Measurements from ENCODE around the gene KHK. TPM values are rescaled to one million over a fixed set of nuclear protein-coding genes. Genes with fewer than 3 reads are reported as not detected.
A peak's percentile ranks its signal among the peaks of the same experiment; 100 is the strongest.
"Not testable (repeated sequence)": the region's sequence is repeated elsewhere in the genome, so short reads cannot be mapped to it uniquely, and the experiment has no call there.

Gene KHK
- total RNA-seq, 1 experiment from 2014 or later, result 3.2 TPM

DNA sequence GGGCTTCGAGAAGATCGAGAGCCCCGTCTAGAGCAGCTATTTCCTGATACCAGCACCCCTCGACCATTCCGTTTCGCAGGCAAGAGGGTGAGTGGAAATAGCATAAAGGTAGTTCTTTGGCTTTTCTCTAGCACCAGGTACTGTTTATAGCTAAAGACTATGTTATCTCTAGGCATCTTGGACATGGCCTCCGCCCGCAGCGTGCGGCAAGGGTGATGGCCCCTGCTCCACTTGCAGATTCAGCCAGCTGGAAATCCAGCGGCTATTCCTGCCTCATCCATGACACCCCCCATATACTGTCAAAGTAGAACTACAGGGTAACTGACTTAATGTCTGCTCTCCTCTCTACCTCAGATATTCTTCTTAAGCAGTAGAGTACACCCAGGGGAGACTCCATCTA, 31.9 kb upstream of the KHK start:
- DNase-seq (ENCODE audit: low read depth, low spot score), result no peak

DNA sequence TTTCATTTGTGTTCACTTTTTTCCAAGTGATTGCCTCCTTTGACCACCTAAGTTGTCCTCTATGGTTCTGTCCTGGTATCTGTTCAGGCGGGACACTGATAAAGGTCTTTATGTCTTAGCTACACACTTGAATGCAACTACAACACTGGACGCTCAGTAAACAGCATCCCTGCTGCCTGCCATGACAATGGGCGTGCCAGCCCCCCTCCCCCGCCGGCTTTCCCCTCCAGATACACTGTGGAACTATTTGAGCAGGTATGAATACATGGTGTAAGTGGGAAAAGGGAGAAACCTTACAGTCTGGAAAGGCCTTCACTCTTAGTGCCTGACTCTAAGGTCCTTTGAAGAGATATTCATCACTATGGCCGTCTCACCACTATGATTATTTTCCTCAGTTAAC, 29.4 kb upstream of the KHK start:
- in situ Hi-C loops (cut with HindIII; ENCODE audit: low pct_unique_long_range_greater_than_20kb, low sequenced_read_pairs), result no loop called here
- no peak for DNase-seq (ENCODE audit: low read depth, low spot score)

More for the DNA sequence above, 31.9 kb upstream of the KHK start:
- in situ Hi-C loops (cut with HindIII; ENCODE audit: low pct_unique_long_range_greater_than_20kb, low sequenced_read_pairs), result no loop called here

DNA sequence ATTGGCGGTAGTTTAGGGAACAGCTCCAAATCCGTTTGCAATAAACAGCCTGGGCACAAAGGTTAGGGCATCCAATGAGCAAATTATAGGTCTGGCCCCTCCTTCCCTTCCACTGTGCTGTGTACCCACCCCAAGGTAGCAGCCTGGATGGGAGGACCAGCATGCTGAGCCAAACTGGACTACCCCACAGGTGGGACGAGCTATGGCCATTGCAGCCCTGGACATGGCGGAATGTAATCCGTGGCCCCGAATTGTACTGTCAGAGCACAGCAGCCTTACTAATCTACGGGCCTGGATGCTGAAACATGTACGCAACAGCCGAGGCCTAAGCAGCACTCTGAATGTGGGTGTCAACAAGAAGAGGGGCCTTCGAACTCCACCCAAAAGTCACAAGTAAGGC, 28.4 kb upstream of the KHK start:
- no peak for DNase-seq (ENCODE audit: low read depth, low spot score)
- in situ Hi-C loops (cut with HindIII; ENCODE audit: low pct_unique_long_range_greater_than_20kb, low sequenced_read_pairs), result no loop called here

DNA sequence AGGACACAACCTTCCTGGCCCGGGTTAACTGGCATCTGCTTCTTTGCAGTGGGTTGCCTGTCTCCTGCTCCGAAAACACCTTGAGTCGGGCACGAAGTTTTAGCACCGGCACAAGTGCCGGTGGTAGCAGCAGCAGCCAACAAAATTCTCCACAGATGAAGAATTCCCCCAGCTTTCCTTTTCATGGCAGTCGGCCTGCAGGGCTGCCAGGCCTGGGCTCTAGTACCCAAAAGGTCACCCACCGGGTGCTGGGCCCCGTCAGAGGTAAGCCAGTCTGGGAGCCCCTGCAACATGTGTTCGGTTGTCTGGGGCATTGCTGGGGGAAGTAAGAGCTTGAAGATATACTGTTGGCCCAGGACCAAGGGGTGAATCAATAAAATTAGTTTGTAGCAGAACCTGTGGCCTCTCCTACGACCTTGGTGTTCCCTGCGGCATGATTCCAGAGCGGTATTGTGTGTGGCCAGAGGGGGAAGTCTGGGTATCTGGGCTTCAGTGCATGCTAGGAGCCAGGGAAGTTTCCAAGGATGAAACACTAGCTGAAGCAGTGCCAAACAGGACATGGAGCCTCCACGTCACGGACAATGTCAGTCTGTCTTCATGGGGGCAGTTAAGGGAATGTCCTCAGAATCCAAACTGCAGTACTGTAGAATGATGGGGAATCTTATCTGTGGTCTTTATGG, 27.3 kb upstream of the KHK start:
- DNase-seq (ENCODE audit: low read depth, low spot score), result no peak
- in situ Hi-C loops (cut with HindIII; ENCODE audit: low pct_unique_long_range_greater_than_20kb, low sequenced_read_pairs), result no loop called here

DNA sequence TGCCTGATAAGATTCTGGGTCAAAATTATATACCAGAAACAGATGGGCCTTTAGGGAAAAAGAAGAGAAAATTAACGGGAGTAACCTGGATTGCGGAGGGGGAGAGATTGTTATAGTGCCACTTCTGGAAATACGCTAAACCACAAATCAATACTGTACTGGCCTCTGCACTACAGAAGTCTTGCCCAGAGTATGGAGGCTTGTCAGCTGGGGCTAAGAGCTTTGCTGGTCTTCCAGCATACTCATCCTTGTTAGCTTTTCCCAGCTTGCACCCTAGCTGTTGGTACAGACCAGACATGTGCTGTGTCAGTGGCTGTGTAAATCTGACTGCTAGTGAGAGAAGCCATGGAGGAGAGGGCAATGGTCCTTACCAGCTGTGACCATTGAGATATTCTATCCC, 26.2 kb upstream of the KHK start:
- no peak for DNase-seq (ENCODE audit: low read depth, low spot score)
- in situ Hi-C loops (cut with HindIII; ENCODE audit: low pct_unique_long_range_greater_than_20kb, low sequenced_read_pairs), result no loop called here

DNA sequence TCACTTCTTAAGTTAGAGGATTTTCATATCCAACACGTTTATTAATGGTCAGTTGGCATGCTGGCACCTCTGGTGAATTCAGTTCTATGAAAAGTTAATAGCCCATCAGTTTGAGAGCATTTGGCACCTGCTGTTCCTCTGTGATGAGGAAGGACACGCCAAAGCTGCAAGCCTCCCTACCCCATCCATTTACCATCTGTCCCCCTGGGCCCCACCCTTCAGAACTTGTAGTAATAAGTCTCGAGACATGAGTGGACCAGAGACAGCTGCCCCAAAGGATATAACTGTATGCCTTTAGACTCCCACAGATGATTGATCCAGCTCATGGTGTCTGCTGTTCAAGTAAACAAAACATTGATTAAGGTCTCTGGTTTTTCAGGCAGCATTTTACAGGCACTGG, 21.4 kb upstream of the KHK start:
- in situ Hi-C loops (cut with HindIII; ENCODE audit: low pct_unique_long_range_greater_than_20kb, low sequenced_read_pairs), result no loop called here
- DNase-seq (ENCODE audit: low read depth, low spot score), result no peak

DNA sequence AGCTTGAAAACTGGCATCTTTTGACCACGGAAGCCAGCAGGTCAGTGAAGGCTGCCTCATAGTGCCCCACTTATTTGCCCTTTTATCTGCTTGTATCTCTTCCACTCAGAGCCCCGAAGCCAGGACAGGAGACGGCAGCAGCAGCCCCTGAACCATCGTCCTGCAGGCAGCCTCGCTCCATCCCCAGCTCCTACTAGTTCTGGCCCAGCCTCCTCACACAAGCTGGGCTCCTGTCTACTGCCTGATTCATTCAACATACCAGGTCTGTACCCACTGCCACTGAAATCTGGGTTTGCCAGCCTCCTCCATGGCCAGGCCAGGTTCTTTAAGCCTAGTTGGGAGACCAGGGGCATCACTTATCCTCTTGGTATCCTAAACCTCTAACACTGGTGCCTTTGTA, 19.2 kb upstream of the KHK start:
- no peak for DNase-seq (ENCODE audit: low read depth, low spot score)
- in situ Hi-C loops (cut with HindIII; ENCODE audit: low pct_unique_long_range_greater_than_20kb, low sequenced_read_pairs), result no loop called here

DNA sequence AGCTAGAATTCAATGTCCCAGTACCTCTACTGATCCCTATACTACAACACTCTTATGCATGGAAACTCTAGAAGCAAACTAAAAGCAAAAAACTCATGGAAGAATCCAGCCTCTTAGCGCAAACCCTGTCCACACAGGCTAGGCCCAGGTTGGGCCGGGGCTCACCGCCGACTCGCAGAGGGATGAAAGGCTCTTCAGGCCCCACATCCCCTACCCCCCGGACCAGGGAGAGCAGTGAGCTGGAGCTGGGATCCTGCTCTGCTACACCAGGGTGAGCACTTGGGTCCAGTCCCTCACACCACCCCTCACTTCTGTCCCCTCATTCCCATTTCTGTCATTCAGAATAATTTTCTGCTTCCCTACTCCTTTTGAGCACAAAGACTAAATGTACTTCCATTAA, 17.1 kb upstream of the KHK start:
- in situ Hi-C loops (cut with HindIII; ENCODE audit: low pct_unique_long_range_greater_than_20kb, low sequenced_read_pairs), result no loop called here
- no peak for DNase-seq (ENCODE audit: low read depth, low spot score)

DNA sequence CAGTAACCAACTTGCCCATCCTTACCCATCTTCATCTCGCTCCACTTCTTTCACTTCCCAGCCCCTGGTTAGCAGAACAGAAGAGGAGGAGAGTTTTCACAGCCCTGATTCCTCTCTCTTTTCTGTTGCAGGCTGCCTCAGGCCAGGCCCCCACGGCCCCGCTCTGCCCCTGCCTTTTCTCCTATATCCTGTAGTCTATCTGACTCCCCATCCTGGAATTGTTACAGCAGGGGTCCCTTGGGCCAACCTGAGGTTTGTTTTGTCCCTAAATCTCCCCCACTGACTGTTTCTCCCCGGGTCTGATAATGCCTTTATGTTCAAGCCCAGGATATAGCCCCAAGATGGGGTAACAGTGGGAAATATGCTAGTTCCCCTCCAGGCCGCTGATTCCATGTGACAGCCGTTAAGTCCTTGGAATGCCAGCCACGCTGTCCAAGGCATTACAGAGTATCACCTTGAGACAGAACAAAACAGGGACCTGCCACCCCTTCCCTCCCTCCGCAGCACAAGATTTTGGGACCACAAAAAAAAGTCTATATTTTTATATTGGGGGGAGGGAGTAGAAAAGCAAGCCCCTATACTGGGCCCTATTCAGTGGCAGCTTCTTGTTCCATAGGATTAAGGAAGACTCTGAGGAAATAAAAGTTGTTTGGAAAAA, 16.5 kb upstream of the KHK start:
- DNase-seq (ENCODE audit: low read depth, low spot score), result no peak
- in situ Hi-C loops (cut with HindIII; ENCODE audit: low pct_unique_long_range_greater_than_20kb, low sequenced_read_pairs), result no loop called here

DNA sequence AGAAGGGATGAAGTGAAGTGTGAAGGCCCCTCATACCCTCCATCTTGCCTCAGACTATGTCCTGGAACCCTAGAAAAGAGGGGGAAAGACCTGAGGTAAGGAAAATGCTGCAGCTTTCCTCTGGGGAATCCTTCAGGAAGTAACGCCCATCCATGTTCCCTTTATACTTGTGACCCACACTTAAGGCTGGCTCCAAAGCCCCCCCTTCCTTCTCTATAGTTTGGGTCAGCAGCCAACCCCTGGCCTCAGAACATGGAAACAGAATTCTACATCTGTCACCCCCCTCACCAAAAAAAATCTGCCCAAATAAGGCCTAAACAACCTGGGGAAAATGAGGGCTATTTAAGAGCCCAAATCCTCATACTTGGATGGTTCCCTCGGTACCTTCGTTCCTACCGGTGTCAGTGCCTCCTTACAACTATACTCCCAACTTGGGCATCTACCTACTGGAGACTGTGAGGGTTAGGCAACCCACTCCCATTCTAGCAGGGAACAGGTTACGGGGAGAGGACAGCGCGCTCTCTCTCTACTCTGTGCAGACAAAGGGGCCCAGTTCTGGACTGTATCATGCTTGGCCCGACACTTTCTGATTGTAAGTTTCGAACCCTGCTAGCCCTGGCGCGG, 15.8 kb upstream of the KHK start:
- DNase-seq (ENCODE audit: low read depth, low spot score), result no peak
- in situ Hi-C loops (cut with HindIII; ENCODE audit: low pct_unique_long_range_greater_than_20kb, low sequenced_read_pairs), result no loop called here

DNA sequence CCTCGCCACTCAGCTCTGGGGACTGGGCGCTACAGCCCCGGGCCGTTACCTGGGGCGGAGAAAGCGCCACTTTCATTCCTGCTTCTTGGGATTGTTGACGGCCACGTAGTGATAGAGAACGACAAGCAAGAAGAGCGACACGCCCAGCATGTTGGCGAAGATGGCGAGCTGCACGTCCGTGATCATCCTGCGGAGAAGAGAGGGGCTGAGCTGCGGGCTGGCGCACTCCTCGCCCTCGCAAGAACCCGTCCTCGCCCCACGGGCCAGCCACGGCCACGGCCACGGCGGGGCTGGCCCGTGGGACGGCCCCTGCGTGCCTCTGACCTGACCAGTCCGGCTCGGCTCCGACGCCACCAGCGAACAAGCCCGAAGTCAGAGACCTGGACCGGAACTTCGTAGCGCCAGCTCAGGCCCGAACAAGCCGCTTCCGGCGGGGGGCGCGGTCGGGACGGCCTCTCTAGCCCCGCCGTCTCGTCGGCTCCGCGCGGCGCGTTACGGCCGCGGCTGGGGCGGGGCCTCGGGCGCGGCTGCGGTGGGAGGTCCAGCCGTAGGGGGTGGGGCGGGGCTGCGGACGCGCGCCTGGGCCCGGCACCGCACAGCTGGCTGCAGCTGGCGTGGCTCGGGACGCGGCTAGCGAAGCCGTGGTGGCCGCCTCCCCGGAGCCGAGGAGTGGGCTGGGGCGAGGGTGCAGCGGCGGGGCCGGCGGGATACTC, 15.1 kb upstream of the KHK start, which contains the start of gene OST4:
OST4 (minus strand) TSS at position 378 of the 713 bp plus-strand sequence.
- DNase-seq (ENCODE audit: low read depth, low spot score), result peak; percentile 95
- in situ Hi-C loops (cut with HindIII; ENCODE audit: low pct_unique_long_range_greater_than_20kb, low sequenced_read_pairs), result no loop called here

DNA sequence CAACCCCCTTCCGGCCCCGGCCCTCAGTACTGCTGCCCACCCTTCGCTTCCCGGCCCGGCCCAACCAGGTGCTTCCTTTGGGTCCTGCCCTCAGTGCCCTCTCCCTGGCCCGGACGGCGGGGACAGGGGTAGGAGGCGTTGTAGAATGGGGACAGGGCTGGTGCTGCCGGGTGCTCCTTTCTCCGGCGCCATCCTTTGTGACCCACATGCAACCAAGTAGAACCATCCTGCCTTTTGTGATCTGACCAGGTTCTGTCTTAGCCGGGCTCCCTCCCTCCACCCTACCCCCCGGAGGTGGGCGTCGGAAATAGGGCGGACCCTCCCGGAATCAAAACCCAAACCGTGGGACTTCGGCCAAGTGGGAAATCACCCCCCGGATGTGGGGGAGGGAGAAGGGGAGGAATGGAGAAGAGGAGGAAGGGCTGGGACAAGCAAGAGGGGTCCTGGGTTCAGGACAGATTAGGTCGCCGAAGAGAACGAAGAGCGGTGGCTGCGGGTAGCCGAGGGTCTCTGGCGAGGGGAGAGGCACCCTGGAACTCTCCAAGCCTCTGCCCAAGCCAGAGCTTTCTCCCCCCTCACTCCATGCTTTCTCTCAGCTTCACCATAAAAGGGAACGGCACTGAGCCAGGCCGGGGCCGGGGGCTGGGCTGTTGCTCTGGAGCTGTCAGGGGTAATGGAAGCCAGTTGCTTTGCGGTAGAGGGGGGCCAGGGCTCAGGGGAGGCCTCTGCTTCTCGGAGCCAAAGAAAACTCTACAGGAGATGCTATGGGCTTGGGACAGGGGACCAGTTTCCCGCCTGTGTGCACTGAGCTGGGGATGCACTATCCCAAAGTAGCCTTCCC, 14.4 kb upstream of the KHK start:
- in situ Hi-C loops (cut with HindIII; ENCODE audit: low pct_unique_long_range_greater_than_20kb, low sequenced_read_pairs), result no loop called here
- no peak for DNase-seq (ENCODE audit: low read depth, low spot score)

DNA sequence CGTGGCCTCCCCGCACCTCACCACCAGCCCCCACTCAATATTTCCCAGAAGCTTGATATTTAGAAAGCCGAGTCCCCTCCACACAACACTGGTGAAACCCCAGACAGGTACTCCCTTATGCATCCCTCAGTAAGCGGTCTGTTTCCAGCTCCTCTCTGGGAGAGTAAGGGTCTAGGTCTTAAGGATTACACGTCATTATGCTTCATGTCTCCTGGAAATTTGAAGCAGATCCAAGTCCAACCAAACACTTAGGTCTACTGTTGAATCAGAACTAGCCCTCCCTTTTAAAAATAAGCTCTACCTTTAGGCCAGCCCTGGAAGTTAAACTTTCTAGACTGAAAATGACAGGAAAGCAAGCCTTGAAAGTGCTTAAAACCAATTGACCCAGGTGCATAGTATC, 13.7 kb upstream of the KHK start:
- in situ Hi-C loops (cut with HindIII; ENCODE audit: low pct_unique_long_range_greater_than_20kb, low sequenced_read_pairs), result no loop called here
- no peak for DNase-seq (ENCODE audit: low read depth, low spot score)

DNA sequence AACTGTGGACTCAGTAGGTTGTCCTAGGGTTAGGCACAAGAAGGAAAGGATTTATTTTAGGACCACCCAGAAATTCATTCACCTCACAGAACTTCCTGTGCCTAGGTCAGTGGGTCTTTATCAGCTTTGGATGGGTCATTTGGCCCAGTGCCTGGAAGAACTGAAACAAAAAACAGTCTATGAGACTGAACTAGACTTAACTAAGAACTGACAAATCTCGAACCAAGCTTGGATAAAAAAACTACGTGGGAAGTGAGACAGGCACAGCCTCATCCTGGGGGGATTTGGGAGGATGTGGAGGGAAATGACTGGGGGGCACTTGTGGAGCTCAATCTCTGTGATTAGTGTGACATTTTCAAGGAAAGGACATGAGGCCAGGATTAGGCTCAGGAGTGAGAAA, 12.8 kb upstream of the KHK start:
- no peak for DNase-seq (ENCODE audit: low read depth, low spot score)
- in situ Hi-C loops (cut with HindIII; ENCODE audit: low pct_unique_long_range_greater_than_20kb, low sequenced_read_pairs), result no loop called here

DNA sequence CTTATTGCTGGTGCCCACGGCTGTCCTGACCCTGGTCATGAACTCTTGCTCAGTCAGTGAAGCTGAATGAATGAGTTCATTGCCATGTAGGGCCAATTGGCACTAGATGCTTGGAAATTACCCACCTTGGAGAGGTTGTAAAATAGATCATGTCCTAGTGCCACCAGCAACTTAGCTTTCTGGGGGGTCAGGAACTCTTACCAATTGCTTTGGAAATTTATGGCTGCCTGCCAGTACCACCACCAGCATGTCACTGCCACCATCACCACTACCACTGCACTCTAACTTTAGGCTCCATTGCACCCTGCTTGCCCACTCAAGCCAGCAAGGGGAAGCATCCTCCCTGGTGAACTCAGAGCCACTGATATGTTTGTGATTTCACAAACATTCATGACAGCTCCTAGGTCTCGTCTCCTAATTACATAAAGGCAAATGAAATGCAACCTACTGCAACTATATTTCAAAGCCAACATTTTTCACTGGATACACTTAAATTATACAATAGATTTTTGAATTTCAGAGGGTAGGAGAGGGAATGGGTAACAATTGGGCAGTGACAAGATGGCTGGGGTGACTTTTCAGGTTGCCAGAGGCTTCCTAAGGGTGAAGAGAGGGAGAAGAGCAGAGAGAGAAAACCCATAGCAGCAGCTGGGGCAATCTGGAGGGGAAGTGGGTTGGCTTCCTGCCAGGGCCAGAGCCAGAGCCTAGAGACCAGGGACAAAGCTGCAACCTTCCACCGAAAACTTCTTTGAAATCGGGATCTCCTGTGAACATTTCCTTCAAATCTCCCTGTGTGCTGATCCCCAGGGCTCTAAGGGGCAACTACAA, 11.6 kb upstream of the KHK start:
- DNase-seq (ENCODE audit: low read depth, low spot score), result no peak
- in situ Hi-C loops (cut with HindIII; ENCODE audit: low pct_unique_long_range_greater_than_20kb, low sequenced_read_pairs), result no loop called here

DNA sequence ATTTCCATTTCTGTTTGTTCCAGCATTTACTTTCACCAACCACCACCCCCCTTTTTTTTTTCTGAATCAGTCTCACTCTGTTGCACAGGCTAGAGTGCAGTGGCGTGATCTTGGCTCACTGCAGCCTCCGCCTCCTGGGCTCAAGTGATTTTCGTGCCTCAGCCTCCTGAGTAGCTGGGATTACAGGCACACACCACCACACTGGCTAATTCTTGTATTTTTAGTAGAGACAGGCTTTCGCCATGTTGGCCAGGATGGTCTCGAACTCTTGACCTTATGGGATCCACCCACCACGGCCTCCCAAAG, 11.1 kb upstream of the KHK start:
- in situ Hi-C loops (cut with HindIII; ENCODE audit: low pct_unique_long_range_greater_than_20kb, low sequenced_read_pairs); DNase-seq (ENCODE audit: low read depth, low spot score): not testable (repeated sequence)

DNA sequence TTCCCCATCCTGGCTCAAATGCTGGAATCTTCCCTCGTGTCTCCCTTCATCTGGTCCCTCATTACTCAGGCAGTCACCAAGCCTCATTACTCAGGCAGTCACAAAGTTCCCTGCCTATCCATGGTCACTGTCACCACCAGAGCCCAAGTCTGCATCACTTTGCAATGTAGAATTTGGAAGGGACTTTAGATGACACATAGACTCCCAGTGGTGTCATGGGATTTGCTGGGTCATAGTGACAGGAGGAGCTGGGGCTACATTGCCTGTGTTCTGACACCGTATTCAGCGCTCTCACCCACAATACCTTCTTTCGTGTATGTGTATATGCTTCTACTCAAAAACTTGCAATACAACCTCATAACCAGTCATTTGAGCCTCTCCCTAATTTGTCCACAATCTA, 10.2 kb upstream of the KHK start:
- in situ Hi-C loops (cut with HindIII; ENCODE audit: low pct_unique_long_range_greater_than_20kb, low sequenced_read_pairs), result no loop called here
- DNase-seq (ENCODE audit: low read depth, low spot score), result no peak

Data from SK-MEL-5 (cell line).